GM19351 (cell line): ENCODE data around the gene CNGA3.
"Not testable (repeated sequence)": the region's sequence is repeated elsewhere in the genome, so short reads cannot be mapped to it uniquely, and the experiment has no call there.

Source experiments
- ATAC-seq: cut with Tn5 transposase; IDR thresholded peaks from one replicate; pipeline ENCODE4 v1.9.1; 2021; ENCODE audit warnings: mild to moderate bottlenecking, moderate library complexity; ENCODE audit not compliant: unreplicated experiment

The CNGA3 gene

GRCh38 chr2:98346311-98347236, at the start of gene CNGA3:
CNGA3 (plus strand) TSS chr2:98346456; CDS start chr2:98369976, 23,520 bp downstream.
- ATAC-seq: no peak

- no peak for ATAC-seq
These were observed 48.2 kb upstream of the CNGA3 start for GRCh38 chr2:98297817-98298682.

- ATAC-seq: no peak
These were observed 47.5 kb upstream of the CNGA3 start for GRCh38 chr2:98298683-98299164.

GRCh38 chr2:98299211-98299905, 46.9 kb upstream of the CNGA3 start:
- ATAC-seq: no peak

GRCh38 chr2:98300141-98300874, 45.9 kb upstream of the CNGA3 start:
- ATAC-seq: no peak

- ATAC-seq: no peak
These were observed 44.8 kb upstream of the CNGA3 start for GRCh38 chr2:98301469-98301868.

GRCh38 chr2:98307131-98307696, 39.0 kb upstream of the CNGA3 start:
- not testable (repeated sequence) for ATAC-seq

GRCh38 chr2:98308068-98308467, 38.2 kb upstream of the CNGA3 start:
- ATAC-seq: no peak

- ATAC-seq: no peak
These were observed 37.7 kb upstream of the CNGA3 start for GRCh38 chr2:98308532-98308931.

GRCh38 chr2:98309580-98309979, 36.7 kb upstream of the CNGA3 start:
- ATAC-seq: no peak

- no peak for ATAC-seq
These were observed 36.2 kb upstream of the CNGA3 start for GRCh38 chr2:98310010-98310409.

- no peak for ATAC-seq
These were observed 35.2 kb upstream of the CNGA3 start for GRCh38 chr2:98311090-98311489.

- no peak for ATAC-seq
These were observed 34.3 kb upstream of the CNGA3 start for GRCh38 chr2:98311771-98312545.

GRCh38 chr2:98313492-98314250, 32.6 kb upstream of the CNGA3 start:
- ATAC-seq: no peak

- no peak for ATAC-seq
These were observed 32.0 kb upstream of the CNGA3 start for GRCh38 chr2:98314251-98314650.

- ATAC-seq: no peak
These were observed 30.3 kb upstream of the CNGA3 start for GRCh38 chr2:98315957-98316356.

- no peak for ATAC-seq
These were observed 29.0 kb upstream of the CNGA3 start for GRCh38 chr2:98317214-98317613.

GRCh38 chr2:98320171-98320570, 26.1 kb upstream of the CNGA3 start:
- ATAC-seq: not testable (repeated sequence)
